Transverse colon (tissue), 4 donors: Measurements from ENCODE around the gene HIVEP3. TPM values are rescaled to one million over a fixed set of nuclear protein-coding genes. Genes with fewer than 3 reads are reported as not detected.

Experiments
- DNase-seq: peaks from one replicate; pipeline ENCODE4 v3.0.0-alpha.2; 2019
- H3K27ac ChIP-seq, 4 donors: fragments of 200-600 bp; sonication (generic); 2 replicates each; pipeline ENCODE4 v1.5.1; 2016 to 2018; ENCODE audit warnings: inconsistent platforms in 4 of 4
- H3K27me3 ChIP-seq: fragments of 200-600 bp; sonication (generic); 2 replicates; pipeline ENCODE4 v1.5.1; 2017; ENCODE audit warnings: inconsistent platforms
- H3K36me3 ChIP-seq, 4 donors: fragments of 200-600 bp; sonication (generic); 2 replicates each; pipeline ENCODE4 v1.5.1; 2017 to 2019; ENCODE audit warnings: inconsistent platforms in 4 of 4
- H3K4me1 ChIP-seq, 4 donors: fragments of 200-600 bp; sonication (generic); 2 replicates each; pipeline ENCODE4 v1.5.1; 2017 to 2020; ENCODE audit warnings: inconsistent platforms in 4 of 4
- H3K4me3 ChIP-seq, 4 donors: fragments of 200-600 bp; sonication (generic); 1 replicate in 1 of 4; 2 replicates in 3 of 4; pipeline versions ENCODE4 v1.5.1 to v1.6.1; 2017 to 2019; ENCODE audit warnings: inconsistent platforms in 4 of 4
- H3K9me3 ChIP-seq, 2 donors: fragments of 200-600 bp; sonication (generic); 2 replicates each; pipeline ENCODE4 v1.5.1; 2017 to 2019; ENCODE audit warnings: inconsistent platforms in 2 of 2
- EP300 ChIP-seq: sonication (generic); formaldehyde crosslinking; IDR thresholded peaks from one replicate; pipeline ENCODE4 v1.6.1; 2017; ENCODE audit warnings: antibody characterized with exemption, low read depth
- POLR2A ChIP-seq: fragments of 450-650 bp; IDR thresholded peaks from one replicate; pipeline ENCODE4 v1.6.1; 2016; ENCODE audit warnings: antibody characterized with exemption, mild to moderate bottlenecking, moderate library complexity
- POLR2AphosphoS5 ChIP-seq, 3 donors: sonication (generic); formaldehyde crosslinking; IDR thresholded peaks; one replicate each; pipeline ENCODE4 v1.6.1; 2016; ENCODE audit warnings: antibody characterized with exemption in 3 of 3
- WGBS, 2 donors: methylation state at CpG; one replicate each; pipeline ENCODE4 v1.1.5; 2018; ENCODE audit warnings: low coverage in 1 of 2; 5-methylcytosine and 5-hydroxymethylcytosine counted together
- in situ Hi-C, 4 donors: fragments of 200-750 bp; cut with MboI; loops; one replicate each; pipeline versions ENCODE4 v1.15.0 to v1.15.1; 2017; ENCODE audit warnings: low sequenced_read_pairs in 3 of 4, low pct_ligation_motif_present in 1 of 4, low pct_unique_long_range_greater_than_20kb in 1 of 4
- intact Hi-C: fragments of 100-400 bp; cut with DNase I; formaldehyde crosslinking; loops from one replicate; pipeline ENCODE4 v1.15.1; 2023; ENCODE audit warnings: low total_unique reads
- total RNA-seq, 4 donors: library from RNA; depleted of rRNA; stranded (reverse); fragments of >200 nt; gene quantifications; one replicate each; pipeline ENCODE4 v1.1.0, GENCODE V29; 2016
- TF ChIP-seq, protein P1 (sequence below), 5 experiments: fragments of 200-600 bp in 3 of 5; fragments of 450-650 bp in 2 of 5; sonication (generic) in 3 of 5; IDR thresholded peaks; 1 replicate in 2 of 5; 2 replicates in 3 of 5; pipeline ENCODE4 v1.5.1; 2016 to 2017; ENCODE audit warnings: antibody characterized with exemption in 5 of 5, inconsistent platforms in 3 of 5, mild to moderate bottlenecking in 2 of 5, moderate library complexity in 1 of 5

The HIVEP3 gene
- total RNA-seq, 4 donors from 2014 or later: 3.7 to 15.0 (median 5.2) TPM

DNA sequence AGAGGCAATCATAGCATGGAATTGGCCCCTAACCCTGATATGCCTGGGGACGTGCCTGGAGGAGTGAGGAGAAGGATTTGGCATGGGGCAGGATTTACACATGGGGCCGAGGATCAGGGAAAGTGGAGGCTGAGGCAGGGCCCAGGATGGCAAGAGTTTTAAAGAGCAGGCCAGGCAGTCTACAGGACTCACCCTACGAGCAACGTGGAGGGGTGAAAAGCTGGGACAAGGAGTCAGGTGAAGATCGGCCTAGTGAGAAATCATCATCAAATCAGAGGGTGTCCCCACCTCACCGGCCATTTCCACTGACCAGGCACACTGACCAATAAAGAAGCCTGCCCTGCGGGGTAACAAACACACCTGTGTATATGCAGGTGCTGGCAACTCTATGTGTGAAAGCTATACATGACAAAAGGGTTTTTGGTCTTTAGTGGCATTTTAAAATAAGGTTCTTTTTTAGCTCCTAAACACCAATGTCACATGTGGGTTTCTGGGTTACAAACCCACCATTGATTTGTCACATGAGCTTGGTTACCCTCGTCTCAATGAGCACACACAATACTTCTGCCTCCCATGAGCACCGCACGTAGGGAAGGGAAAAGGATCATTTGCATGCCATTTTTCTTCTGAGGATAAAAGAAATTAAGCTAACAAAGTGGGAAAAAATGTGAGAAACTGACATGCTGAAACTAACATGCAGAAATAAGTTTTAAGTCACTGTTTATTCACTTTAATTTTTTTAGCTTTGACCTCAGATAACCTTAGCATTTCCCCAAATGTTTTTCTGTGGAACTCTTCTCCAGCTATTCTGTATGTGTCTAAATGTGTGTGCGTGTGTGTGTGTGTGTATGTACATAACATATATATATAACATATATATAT lies 266.1 kb downstream of the HIVEP3 start:
- 86 to 89% methylated on average over 4 to 11 of the region's 11 CpGs for WGBS, 2 donors
- Histone ChIP-seq H3K9me3 (no peaks in the 10 kb centered on the region), H3K27ac (no peak overlapping the region), H3K36me3 (no peaks in the 10 kb centered on the region), H3K27me3 (no peaks in the 10 kb centered on the region), H3K4me3 (no peak overlapping the region), H3K4me1 (peaks cover 0 to 3% (median 0%) of the 10 kb centered on the region in 4 donors)
- intact Hi-C loops (no loop called here), in situ Hi-C loops (no loop called here)
- no peak for TF ChIP-seq POLR2A
- TF ChIP-seq EP300: no peak
- TF ChIP-seq POLR2AphosphoS5 (IDR thresholded peaks at IDR 0.05): no peak
- TF ChIP-seq, protein P1, sequence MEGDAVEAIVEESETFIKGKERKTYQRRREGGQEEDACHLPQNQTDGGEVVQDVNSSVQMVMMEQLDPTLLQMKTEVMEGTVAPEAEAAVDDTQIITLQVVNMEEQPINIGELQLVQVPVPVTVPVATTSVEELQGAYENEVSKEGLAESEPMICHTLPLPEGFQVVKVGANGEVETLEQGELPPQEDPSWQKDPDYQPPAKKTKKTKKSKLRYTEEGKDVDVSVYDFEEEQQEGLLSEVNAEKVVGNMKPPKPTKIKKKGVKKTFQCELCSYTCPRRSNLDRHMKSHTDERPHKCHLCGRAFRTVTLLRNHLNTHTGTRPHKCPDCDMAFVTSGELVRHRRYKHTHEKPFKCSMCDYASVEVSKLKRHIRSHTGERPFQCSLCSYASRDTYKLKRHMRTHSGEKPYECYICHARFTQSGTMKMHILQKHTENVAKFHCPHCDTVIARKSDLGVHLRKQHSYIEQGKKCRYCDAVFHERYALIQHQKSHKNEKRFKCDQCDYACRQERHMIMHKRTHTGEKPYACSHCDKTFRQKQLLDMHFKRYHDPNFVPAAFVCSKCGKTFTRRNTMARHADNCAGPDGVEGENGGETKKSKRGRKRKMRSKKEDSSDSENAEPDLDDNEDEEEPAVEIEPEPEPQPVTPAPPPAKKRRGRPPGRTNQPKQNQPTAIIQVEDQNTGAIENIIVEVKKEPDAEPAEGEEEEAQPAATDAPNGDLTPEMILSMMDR (IDR thresholded peaks at IDR 0.05): no peak
- DNase-seq: no peak

DNA sequence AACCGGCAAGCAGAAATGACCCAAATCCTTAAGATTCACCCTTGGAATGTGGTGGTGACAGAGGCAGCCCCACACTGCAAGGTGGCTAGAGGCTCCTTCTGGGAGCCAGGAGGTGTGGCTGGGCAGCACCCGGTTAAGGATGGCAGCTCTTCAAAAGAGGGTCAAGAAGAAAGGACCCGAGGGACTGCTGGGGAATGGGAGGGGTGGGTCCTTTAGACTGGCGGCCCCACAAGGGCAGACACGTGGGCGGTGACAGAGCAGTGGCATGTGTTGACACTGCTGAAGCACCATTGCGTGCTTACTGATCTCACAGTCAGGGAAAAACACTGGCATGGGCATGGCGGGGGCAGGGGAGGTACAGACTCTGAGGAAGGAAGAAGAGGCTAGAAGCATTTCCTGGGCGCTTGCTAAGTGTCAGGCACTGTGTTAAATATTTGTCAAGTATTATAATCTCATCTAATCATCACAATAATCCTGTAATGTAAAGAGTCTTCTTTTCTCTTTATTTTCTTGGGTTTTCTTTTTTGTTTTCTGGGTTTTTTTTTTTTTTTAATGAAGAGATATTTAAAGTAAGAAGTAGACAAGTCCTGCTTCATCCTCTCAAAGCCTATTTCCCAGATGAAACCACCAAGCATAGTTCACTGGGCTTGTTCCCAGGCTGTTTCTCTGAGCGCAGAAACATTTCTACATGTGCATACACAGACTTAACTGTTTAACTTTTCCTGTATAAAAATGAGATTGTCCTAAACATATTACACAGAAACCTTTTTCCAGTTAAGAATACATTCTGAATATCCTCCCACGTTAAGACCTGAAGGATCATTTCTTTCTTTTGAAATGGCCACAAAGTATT lies 268.5 kb downstream of the HIVEP3 start:
- in situ Hi-C loops (no loop called here), intact Hi-C loops (no loop called here)
- no peaks in the 10 kb centered on the region for H3K27me3 ChIP-seq
- TF ChIP-seq POLR2AphosphoS5 (IDR thresholded peaks at IDR 0.05): no peak
- TF ChIP-seq EP300: no peak
- no peak for TF ChIP-seq POLR2A
- TF ChIP-seq, protein P1 (IDR thresholded peaks at IDR 0.05): no peak
- WGBS, 2 donors: 57 to 58% methylated on average over 4 to 11 of the region's 11 CpGs
- peaks cover 0 to 3% (median 0%) of the 10 kb centered on the region in 4 donors for H3K4me1 ChIP-seq
- H3K9me3 ChIP-seq: no peaks in the 10 kb centered on the region
- no peak overlapping the region for H3K4me3 ChIP-seq
- no peak for DNase-seq
- H3K27ac ChIP-seq: no peak overlapping the region
- H3K36me3 ChIP-seq: no peaks in the 10 kb centered on the region

DNA sequence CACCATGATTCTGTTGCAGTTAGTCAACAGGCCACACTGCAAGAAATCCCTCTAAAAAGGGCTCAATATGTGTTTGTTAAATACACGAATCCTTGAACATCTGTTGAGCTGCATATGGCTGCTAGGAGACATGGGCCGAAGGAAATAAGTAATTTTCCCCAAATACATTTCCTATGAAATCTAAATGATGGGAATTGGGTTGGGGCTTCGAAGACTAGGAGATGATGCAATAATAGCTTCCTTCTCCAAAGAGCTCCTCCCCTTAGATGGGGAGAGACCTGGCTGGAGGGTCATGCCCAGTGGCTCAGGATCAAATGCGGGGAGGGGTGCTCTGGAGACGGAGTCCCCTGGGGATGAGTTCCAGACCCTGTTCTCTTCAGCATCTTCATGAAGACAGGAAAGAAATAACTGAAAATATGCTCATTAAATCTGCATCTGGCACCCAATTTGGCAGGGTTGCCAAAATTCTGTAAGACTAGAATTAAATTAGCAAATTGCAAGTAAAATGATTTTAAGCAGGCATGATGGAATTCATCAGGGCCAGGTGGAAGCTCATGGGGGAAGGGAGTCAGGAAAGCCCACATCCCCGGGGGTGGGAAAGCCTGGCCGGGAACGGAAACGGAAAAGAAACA lies 269.2 kb downstream of the HIVEP3 start:
- Histone ChIP-seq H3K4me3 (no peak overlapping the region), H3K4me1 (peaks cover 0 to 3% (median 0%) of the 10 kb centered on the region in 4 donors), H3K27me3 (no peaks in the 10 kb centered on the region), H3K9me3 (no peaks in the 10 kb centered on the region), H3K36me3 (no peaks in the 10 kb centered on the region), H3K27ac (no peak overlapping the region)
- intact Hi-C loops (no loop called here), in situ Hi-C loops (no loop called here)
- TF ChIP-seq, protein P1 (IDR thresholded peaks at IDR 0.05): no peak
- DNase-seq: no peak
- whole genome bisulfite sequencing, 2 donors: 42 to 81% methylated on average over 4 to 9 of the region's 9 CpGs

DNA sequence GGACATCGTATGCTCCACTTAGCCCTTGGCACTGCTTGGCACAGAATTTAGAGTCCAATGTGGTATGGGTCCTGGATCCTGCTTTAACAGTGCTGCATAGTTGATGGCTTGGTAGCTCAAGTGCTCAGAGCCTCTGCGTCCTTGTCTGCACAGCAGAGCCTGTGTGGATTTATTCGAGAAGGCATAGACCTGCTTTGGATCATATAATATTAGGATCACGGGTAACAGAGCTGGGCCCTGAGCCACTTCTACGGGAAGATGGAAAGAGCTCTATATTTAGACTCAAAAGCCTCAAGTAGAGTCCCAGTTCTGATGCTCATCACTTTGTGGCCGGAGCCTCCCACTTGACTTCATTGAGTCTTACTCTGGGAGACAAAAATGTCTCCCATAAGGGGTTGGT lies 269.9 kb downstream of the HIVEP3 start:
- peak; percentile 4 for DNase-seq
- WGBS, 2 donors: 94% methylated on average over 6 of the region's 6 CpGs; no CpG with 5 or more reads in 1 of the 2 donors
- Histone ChIP-seq H3K4me3 (no peak overlapping the region), H3K27me3 (no peaks in the 10 kb centered on the region), H3K4me1 (peaks cover 0 to 3% (median 0%) of the 10 kb centered on the region in 4 donors), H3K27ac (no peak overlapping the region), H3K9me3 (no peaks in the 10 kb centered on the region), H3K36me3 (no peaks in the 10 kb centered on the region)
- in situ Hi-C loops: no loop called here
- TF ChIP-seq EP300: no peak
- no peak for TF ChIP-seq POLR2A
- no peak for TF ChIP-seq POLR2AphosphoS5 (IDR thresholded peaks at IDR 0.05)
- TF ChIP-seq, protein P1 (IDR thresholded peaks at IDR 0.05): no peak
- intact Hi-C loops: no loop called here
